Spinal cord (tissue), 10 donors: ENCODE measurements around the gene BMAL2. TPM values are rescaled to one million over a fixed set of nuclear protein-coding genes. Genes with fewer than 3 reads are reported as not detected.

ENCODE experiments used
- DNase-seq, 6 donors: peaks; one replicate each; pipeline versions ENCODE4 v3.0.0 to v3.0.0-alpha.2; 2013 to 2015; ENCODE audit warnings: low spot score in 6 of 6, low read depth in 4 of 6
- H3K27ac ChIP-seq: one replicate; pipeline ENCODE4 v1.5.1; 2013; ENCODE audit warnings: low read depth, low read length, control low read depth
- H3K27me3 ChIP-seq: one replicate; pipeline ENCODE4 v1.6.1; 2013; ENCODE audit warnings: low read length; ENCODE audit not compliant: control insufficient read depth, insufficient read depth
- H3K36me3 ChIP-seq: one replicate; pipeline ENCODE4 v1.6.1; 2013; ENCODE audit warnings: low read length; ENCODE audit not compliant: control insufficient read depth, insufficient read depth
- H3K4me1 ChIP-seq: one replicate; pipeline ENCODE4 v1.6.1; 2013; ENCODE audit warnings: low read length; ENCODE audit not compliant: control insufficient read depth, insufficient read depth
- H3K4me3 ChIP-seq: one replicate; pipeline ENCODE4 v1.5.1; 2013; ENCODE audit warnings: low read depth, low read length, control low read depth
- H3K9me3 ChIP-seq: one replicate; pipeline ENCODE4 v1.6.1; 2013; ENCODE audit warnings: low read length; ENCODE audit not compliant: control insufficient read depth, insufficient read depth
- WGBS: methylation state at CpG from one replicate; pipeline ENCODE4 v1.1.5; 2013; ENCODE audit warnings: missing lambda C conversion rate; ENCODE audit not compliant: insufficient coverage; 5-methylcytosine and 5-hydroxymethylcytosine counted together
- polyA plus RNA-seq, 2 donors: library from polyadenylated mRNA; unstranded; fragments of 120-200 nt; gene quantifications; one replicate each; pipeline ENCODE4 v1.2.1, GENCODE V29; 2013; ENCODE audit not compliant: insufficient read length in 2 of 2
- total RNA-seq, 2 donors: library from RNA; depleted of rRNA in 1 of 2; stranded (reverse); fragments of 120-200 nt in 1 of 2; fragments of >200 nt in 1 of 2; gene quantifications; one replicate each; pipeline versions ENCODE4 v1.2.3 to v1.2.4, GENCODE V29; 2013 to 2014
- donor health status: healthy.

BMAL2 gene
- total and polyA plus RNA-seq, 4 donors: 16.6 to 31.7 (median 21.0) TPM

GRCh38 chr12:27334721-27335082, 2.1 kb downstream of the BMAL2 start:
- no peak overlapping the region for H3K4me3 ChIP-seq
- peaks cover 5% of the 10 kb centered on the region for H3K4me1 ChIP-seq
- no peaks in the 10 kb centered on the region for H3K9me3 ChIP-seq
- WGBS: no CpG with 5 or more reads among the region's 6 CpGs
- no peaks in the 10 kb centered on the region for H3K36me3 ChIP-seq
- DNase-seq: no peak
- no peaks in the 10 kb centered on the region for H3K27me3 ChIP-seq
- no peak overlapping the region for H3K27ac ChIP-seq

- DNase-seq: no peak
- Histone ChIP-seq H3K27me3 (no peaks in the 10 kb centered on the region), H3K27ac (no peak overlapping the region), H3K4me3 (no peak overlapping the region), H3K4me1 (peaks cover 5% of the 10 kb centered on the region), H3K36me3 (no peaks in the 10 kb centered on the region), H3K9me3 (no peaks in the 10 kb centered on the region)
- 78% methylated on average over 2 of the region's 5 CpGs for whole genome bisulfite sequencing
Measured at GRCh38 chr12:27335364-27336281, 3.0 kb downstream of the BMAL2 start.

- Histone ChIP-seq H3K27ac (no peak overlapping the region), H3K4me1 (peaks cover 5% of the 10 kb centered on the region), H3K4me3 (no peak overlapping the region), H3K9me3 (no peaks in the 10 kb centered on the region), H3K27me3 (no peaks in the 10 kb centered on the region), H3K36me3 (no peaks in the 10 kb centered on the region)
- DNase-seq: no peak
- WGBS: no CpG with 5 or more reads among the region's 2 CpGs
Measured at GRCh38 chr12:27336282-27336653, 3.6 kb downstream of the BMAL2 start.

GRCh38 chr12:27337376-27337775, 4.7 kb downstream of the BMAL2 start:
- WGBS: no CpG with 5 or more reads among the region's 1 CpG
- DNase-seq: no peak
- Histone ChIP-seq H3K27me3 (no peaks in the 10 kb centered on the region), H3K4me1 (peaks cover 9% of the 10 kb centered on the region), H3K9me3 (no peaks in the 10 kb centered on the region), H3K27ac (no peak overlapping the region), H3K4me3 (no peak overlapping the region), H3K36me3 (no peaks in the 10 kb centered on the region)

- H3K27me3 ChIP-seq: no peaks in the 10 kb centered on the region
- 100% methylated on average over 1 of the region's 1 CpG for WGBS
- H3K27ac ChIP-seq: no peak overlapping the region
- H3K36me3 ChIP-seq: no peaks in the 10 kb centered on the region
- DNase-seq: no peak
- no peaks in the 10 kb centered on the region for H3K9me3 ChIP-seq
- no peak overlapping the region for H3K4me3 ChIP-seq
- peaks cover 7% of the 10 kb centered on the region for H3K4me1 ChIP-seq
Measured at GRCh38 chr12:27338473-27338872, 5.8 kb downstream of the BMAL2 start.

- Histone ChIP-seq H3K4me1 (peaks cover 7% of the 10 kb centered on the region), H3K4me3 (no peak overlapping the region), H3K9me3 (no peaks in the 10 kb centered on the region), H3K27ac (no peak overlapping the region), H3K36me3 (no peaks in the 10 kb centered on the region), H3K27me3 (no peaks in the 10 kb centered on the region)
- no CpG with 5 or more reads among the region's 3 CpGs for WGBS
- no peak for DNase-seq
Measured at GRCh38 chr12:27340971-27341370, 8.3 kb downstream of the BMAL2 start.

GRCh38 chr12:27342536-27342935, 9.9 kb downstream of the BMAL2 start:
- Histone ChIP-seq H3K27ac (peak overlapping the region; percentile 17), H3K9me3 (no peaks in the 10 kb centered on the region), H3K4me1 (peaks cover 7% of the 10 kb centered on the region), H3K36me3 (no peaks in the 10 kb centered on the region), H3K4me3 (no peak overlapping the region), H3K27me3 (no peaks in the 10 kb centered on the region)
- DNase-seq: peak in 2 of 6 donors; percentile 44 to 65
- WGBS: 71% methylated on average over 1 of the region's 2 CpGs

DNA sequence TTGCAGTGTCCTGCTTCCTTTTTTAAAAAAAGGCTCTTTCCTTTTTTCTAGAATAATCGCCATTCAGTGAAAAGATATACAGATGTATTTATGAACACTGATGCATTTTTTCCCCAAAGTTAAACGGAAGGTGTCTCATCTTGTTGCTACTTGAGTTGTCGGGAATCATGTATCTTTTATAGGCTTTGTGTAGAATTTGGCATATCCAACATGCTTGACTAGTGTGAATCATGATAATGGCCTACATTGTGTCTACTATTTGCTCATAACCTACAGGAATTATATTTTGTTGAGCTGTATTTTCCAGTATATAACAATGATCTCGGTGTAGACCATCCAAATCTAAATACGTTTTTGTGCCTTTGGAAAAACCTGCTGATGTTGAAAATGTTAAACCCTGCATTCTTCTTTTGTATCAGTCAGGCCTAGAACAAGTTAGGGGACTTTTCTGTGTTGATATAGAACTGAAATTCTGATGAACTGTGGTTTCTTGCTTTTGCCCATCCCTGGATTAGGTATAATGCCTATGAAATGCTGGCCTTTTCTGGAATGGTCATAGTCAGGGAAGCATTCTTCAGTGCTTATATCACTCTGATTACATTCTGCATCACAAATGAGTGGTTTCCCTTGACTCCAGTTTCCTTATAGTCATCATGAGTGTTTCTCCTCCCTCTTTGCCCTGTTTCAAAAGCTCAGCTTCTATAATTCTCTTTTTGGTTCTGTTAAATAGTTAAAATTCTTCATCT, 10.8 kb downstream of the BMAL2 start:
- WGBS: no CpG with 5 or more reads among the region's 5 CpGs
- Histone ChIP-seq H3K9me3 (no peaks in the 10 kb centered on the region), H3K4me3 (no peak overlapping the region), H3K36me3 (no peaks in the 10 kb centered on the region), H3K4me1 (peaks cover 7% of the 10 kb centered on the region), H3K27ac (no peak overlapping the region), H3K27me3 (no peaks in the 10 kb centered on the region)
- DNase-seq: no peak

GRCh38 chr12:27344246-27344645, 11.6 kb downstream of the BMAL2 start:
- no peaks in the 10 kb centered on the region for H3K27me3 ChIP-seq
- WGBS: 25% methylated on average over 1 of the region's 2 CpGs
- no peak for DNase-seq
- no peaks in the 10 kb centered on the region for H3K9me3 ChIP-seq
- no peak overlapping the region for H3K27ac ChIP-seq
- H3K4me1 ChIP-seq: peaks cover 7% of the 10 kb centered on the region
- no peaks in the 10 kb centered on the region for H3K36me3 ChIP-seq
- no peak overlapping the region for H3K4me3 ChIP-seq
